Panc1 (cell line): ENCODE measurements around the gene ICE2. TPM values are rescaled to one million over a fixed set of nuclear protein-coding genes. Genes with fewer than 3 reads are reported as not detected.
A peak's percentile ranks its signal among the peaks of the same experiment; 100 is the strongest.
"Not testable (repeated sequence)": the region's sequence is repeated elsewhere in the genome, so short reads cannot be mapped to it uniquely, and the experiment has no call there.

Source experiments
- ATAC-seq: fragments of 200-7000 bp; cut with Tn5 transposase; 2 replicates; pipeline ENCODE4 v1.9.1; 2020; ENCODE audit warnings: mild to moderate bottlenecking, moderate library complexity
- BruUV-seq: library from RNA; stranded (reverse); fragments of 400-500 nt; replicated peaks from 2 replicates; lab custom pipeline; 2021; lab: Mats Ljungman, UMichigan
- CTCF ChIA-PET: fragments of 300-600 bp; sonication (Branson Sonifier 250); formaldehyde crosslinking; loops from one replicate; lab custom pipeline; 2022; ENCODE audit warnings: antibody characterized with exemption; lab: Charles Lee
- POLR2A ChIA-PET: fragments of 300-600 bp; sonication (Branson Sonifier 250); formaldehyde crosslinking; loops from one replicate; lab custom pipeline; 2022; ENCODE audit warnings: antibody characterized with exemption; lab: Charles Lee
- DNase-seq: peaks from one replicate; pipeline ENCODE4 v3.0.0-alpha.2; 2010; ENCODE audit warnings: low read depth, low spot score
- H3K27ac ChIP-seq: 2 replicates; pipeline ENCODE4 v1.5.1; 2011; ENCODE audit warnings: mild to moderate bottlenecking, low read length, inconsistent platforms
- H3K27me3 ChIP-seq: fragments of 200-500 bp; sonication (Bioruptor generic); 2 replicates; pipeline ENCODE4 v1.6.0; 2014; ENCODE audit warnings: low read length, inconsistent platforms; ENCODE audit not compliant: control insufficient read depth, insufficient read depth
- H3K36me3 ChIP-seq: fragments of 200-500 bp; sonication (Bioruptor generic); 2 replicates; pipeline ENCODE4 v1.5.1; 2014; ENCODE audit warnings: inconsistent platforms, mild to moderate bottlenecking, low read length, moderate library complexity; ENCODE audit not compliant: control insufficient read depth, insufficient read depth
- H3K4me1 ChIP-seq: 2 replicates; pipeline ENCODE4 v1.5.1; 2011; ENCODE audit warnings: inconsistent platforms, mild to moderate bottlenecking, low read length, moderate library complexity; ENCODE audit not compliant: control insufficient read depth, insufficient read depth
- H3K4me3 ChIP-seq, 2 experiments: 2 replicates each; pipeline ENCODE4 v1.5.1; 2011 to 2012; ENCODE audit warnings: low read depth in 2 of 2, low read length in 2 of 2, mild to moderate bottlenecking in 2 of 2, inconsistent platforms in 1 of 2, moderate library complexity in 1 of 2
- H3K9me3 ChIP-seq: fragments of 200-500 bp; sonication (Bioruptor generic); 2 replicates; pipeline ENCODE4 v1.5.1; 2014; ENCODE audit warnings: low read depth, mild to moderate bottlenecking, inconsistent platforms, low read length, moderate library complexity; ENCODE audit not compliant: control insufficient read depth, insufficient read depth
- SIN3A ChIP-seq: IDR thresholded peaks from 2 replicates; pipeline ENCODE4 v1.6.1; 2012; ENCODE audit warnings: low read depth, mild to moderate bottlenecking, low read length, moderate library complexity, borderline replicate concordance; ENCODE audit not compliant: insufficient read depth
- TCF7L2 ChIP-seq: IDR thresholded peaks from 2 replicates; pipeline ENCODE4 v1.6.1; 2011; ENCODE audit warnings: mild to moderate bottlenecking, low read depth, low read length, inconsistent platforms
- in situ Hi-C: cut with HindIII; loops from 2 replicates; pipeline ENCODE4 v1.10.0; 2016; ENCODE audit warnings: low sequenced_read_pairs, low pct_unique_long_range_greater_than_20kb
- intact Hi-C: fragments of 100-400 bp; cut with micrococcal nuclease; formaldehyde crosslinking; loops from one replicate; pipeline ENCODE4 v1.10.0; 2022; ENCODE audit not compliant: unreplicated experiment
- total RNA-seq: library from RNA; stranded (reverse); gene quantifications from one replicate; pipeline ENCODE4 v1.2.1, GENCODE V29; 2021; ENCODE audit not compliant: unreplicated experiment

ICE2 gene
- total RNA-seq, 1 experiment from 2014 or later, result 66.2 TPM

- ATAC-seq (0 out of 2 replicates have a peak, but pooled peaks have one; percentile 28), DNase-seq (no peak)
- peak overlapping the region; percentile 70 for H3K27ac ChIP-seq
- TF ChIP-seq SIN3A (no peak), TCF7L2 (no peak)
- no peaks in the 10 kb centered on the region for H3K36me3 ChIP-seq
- H3K4me3 ChIP-seq, result no peak overlapping the region
- peaks cover 18% of the 10 kb centered on the region for H3K4me1 ChIP-seq
- ChIA-PET CTCF (no interaction called here), POLR2A (no interaction called here)
- H3K27me3 ChIP-seq, result no peaks in the 10 kb centered on the region
- in situ Hi-C loops, result no loop called here
- intact Hi-C loops, result no loop called here
- no TSS peak for BruUV-seq
- no peaks in the 10 kb centered on the region for H3K9me3 ChIP-seq
Observed at GRCh38 chr15:60413231-60413824, 65.6 kb downstream of the ICE2 start.

- H3K27me3 ChIP-seq, CTCF ChIA-PET, H3K9me3 ChIP-seq, POLR2A ChIA-PET, H3K4me3 ChIP-seq, ATAC-seq, BruUV-seq, intact Hi-C loops, in situ Hi-C loops, DNase-seq, H3K36me3 ChIP-seq: not testable (repeated sequence)
- Histone ChIP-seq H3K4me1 (peaks cover 20% of the 10 kb centered on the region), H3K27ac (peak overlapping the region; percentile 70)
Observed at GRCh38 chr15:60412807-60413206, 66.1 kb downstream of the ICE2 start.

- CTCF ChIA-PET, result no interaction called here
- H3K36me3 ChIP-seq, result no peaks in the 10 kb centered on the region
- intact Hi-C loops (no loop called here), in situ Hi-C loops (no loop called here)
- H3K4me1 ChIP-seq, result peaks cover 21% of the 10 kb centered on the region
- H3K4me3 ChIP-seq, result no peak overlapping the region
- TF ChIP-seq TCF7L2, result no peak
- no peaks in the 10 kb centered on the region for H3K27me3 ChIP-seq
- ATAC-seq, result no peak
- POLR2A ChIA-PET, result interaction anchor here (0.6 to 0.7 kb wide), 2 partner anchors 9 to 36 kb away, joined by 3 to 5 read pairs; no protein-coding TSS in a partner anchor
- H3K27ac ChIP-seq, result no peak overlapping the region
- no peaks in the 10 kb centered on the region for H3K9me3 ChIP-seq
- no TSS peak for BruUV-seq
- DNase-seq, result no peak
Observed at GRCh38 chr15:60411774-60412425, 67.0 kb downstream of the ICE2 start.

DNA sequence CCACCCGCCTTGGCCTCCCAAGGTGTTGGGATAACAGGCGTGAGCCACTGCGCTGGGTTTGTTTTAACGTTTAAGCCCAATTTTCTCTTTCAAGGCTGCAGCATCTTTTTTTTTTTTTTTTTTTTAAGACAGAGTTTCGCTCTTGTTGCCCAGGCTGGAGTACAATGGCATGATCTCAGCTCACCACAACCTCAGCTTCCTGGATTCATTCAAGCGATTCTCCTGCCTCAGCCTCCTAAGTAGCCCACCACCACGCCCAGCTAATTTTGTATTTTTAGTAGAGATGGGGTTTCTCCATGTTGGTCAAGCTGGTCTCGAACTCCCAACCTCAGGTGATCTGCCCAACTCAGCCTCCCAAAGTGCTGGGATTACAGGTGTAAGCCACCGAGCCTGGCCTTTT, 68.6 kb downstream of the ICE2 start:
- H3K9me3 ChIP-seq, intact Hi-C loops, H3K4me3 ChIP-seq, DNase-seq, ATAC-seq, H3K36me3 ChIP-seq, in situ Hi-C loops, H3K27ac ChIP-seq, BruUV-seq, H3K27me3 ChIP-seq: not testable (repeated sequence)
- POLR2A ChIA-PET, result interaction anchor here (0.6 to 0.7 kb wide), 2 partner anchors 48 to 59 kb away, joined by 4 to 13 read pairs; no protein-coding TSS in a partner anchor
- CTCF ChIA-PET, result interaction anchor here (0.7 kb wide), 1 partner anchor 658 kb away, joined by 3 read pairs; no protein-coding TSS in a partner anchor
- H3K4me1 ChIP-seq, result peaks cover 27% of the 10 kb centered on the region
